Stimulated activated CD8-positive, alpha-beta memory T cell treated with anti-CD3 and anti-CD28 coated beads, Interleukin-7, amount 100 ng/mL, for 48 hours (primary cell): ENCODE data around the gene UBL4B.
"Not testable (repeated sequence)": the region's sequence is repeated elsewhere in the genome, so short reads cannot be mapped to it uniquely, and the experiment has no call there.

ENCODE experiments used
- DNase-seq, 2 donors: peaks; one replicate each; pipeline ENCODE4 v3.0.0-alpha.2; 2020; ENCODE audit warnings: low read depth in 1 of 2; ENCODE audit errors: extremely low read depth in 1 of 2

The UBL4B gene, protein sequence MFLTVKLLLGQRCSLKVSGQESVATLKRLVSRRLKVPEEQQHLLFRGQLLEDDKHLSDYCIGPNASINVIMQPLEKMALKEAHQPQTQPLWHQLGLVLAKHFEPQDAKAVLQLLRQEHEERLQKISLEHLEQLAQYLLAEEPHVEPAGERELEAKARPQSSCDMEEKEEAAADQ

GRCh38 chr1:110112143-110112542 lies at the start of gene UBL4B:
Gene UBL4B (plus strand): TSS chr1:110112443. CDS start chr1:110112535, 92 bp downstream.
- DNase-seq: no peak

GRCh38 chr1:110062612-110063011 lies 49.6 kb upstream of the UBL4B start:
- DNase-seq: no peak

- DNase-seq: no peak
Measured at GRCh38 chr1:110063781-110064180, 48.5 kb upstream of the UBL4B start.

- DNase-seq: no peak
Measured at GRCh38 chr1:110064576-110065337, 47.5 kb upstream of the UBL4B start.

DNA sequence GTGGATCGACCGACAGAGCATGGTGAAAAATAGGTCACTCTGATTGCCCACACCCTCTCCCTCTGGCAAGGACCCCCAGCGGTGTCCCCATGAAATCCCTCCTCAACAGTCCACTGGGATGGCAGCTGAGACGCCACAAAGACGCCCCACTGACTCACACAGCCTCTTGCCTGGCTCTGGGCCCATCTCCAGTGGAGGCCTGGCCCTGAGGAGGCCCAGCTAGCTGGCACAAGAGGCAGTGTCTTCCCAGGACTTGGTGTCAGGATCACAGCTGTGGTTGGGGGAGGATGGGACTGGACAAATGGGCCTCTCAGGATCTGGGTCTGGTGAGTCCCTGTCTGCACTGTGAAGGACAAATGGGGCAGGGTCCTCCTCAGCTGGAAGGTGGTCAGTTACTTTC lies 46.4 kb upstream of the UBL4B start:
- DNase-seq: no peak

- no peak for DNase-seq
Measured at GRCh38 chr1:110067479-110067892, 44.8 kb upstream of the UBL4B start.

DNA sequence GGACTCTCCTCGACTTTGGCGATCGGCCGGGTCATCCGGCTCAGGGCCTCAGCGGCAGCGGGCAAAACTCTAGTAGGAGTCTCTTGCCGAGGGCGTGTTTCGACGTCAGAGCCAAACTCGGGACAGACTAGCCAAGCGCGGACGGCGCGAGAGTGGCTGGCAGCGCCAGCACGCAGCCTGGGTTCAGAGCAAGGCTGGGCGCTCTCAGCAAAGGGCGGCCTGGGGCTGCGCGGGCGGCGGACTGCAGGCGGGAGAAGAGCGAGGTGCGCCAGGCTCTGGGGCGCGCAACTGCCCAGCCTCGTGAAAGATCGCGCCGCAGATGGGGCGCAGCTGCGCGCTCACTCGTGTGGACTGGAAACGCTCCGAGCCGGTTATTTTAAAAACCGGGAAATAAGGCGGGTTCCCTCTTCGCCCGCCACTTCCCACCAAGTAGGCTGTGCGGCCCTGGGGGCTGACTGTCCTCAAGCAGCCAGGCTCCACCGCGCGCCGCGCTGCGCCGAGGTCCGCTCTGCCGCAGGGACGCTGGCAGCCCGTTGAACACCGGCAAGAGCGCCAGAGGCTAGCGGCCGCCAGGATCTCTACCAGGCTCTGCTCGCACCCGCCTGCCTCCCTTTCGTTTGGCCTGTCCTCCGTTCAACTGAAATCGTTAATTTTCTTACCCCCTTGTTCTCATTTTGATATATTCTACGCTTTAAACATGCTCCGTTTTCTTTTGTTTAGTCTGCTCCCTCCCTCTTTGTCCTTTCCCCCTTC lies 44.2 kb upstream of the UBL4B start:
- no peak for DNase-seq

- DNase-seq: no peak
Measured at GRCh38 chr1:110068646-110069403, 43.4 kb upstream of the UBL4B start.

DNA sequence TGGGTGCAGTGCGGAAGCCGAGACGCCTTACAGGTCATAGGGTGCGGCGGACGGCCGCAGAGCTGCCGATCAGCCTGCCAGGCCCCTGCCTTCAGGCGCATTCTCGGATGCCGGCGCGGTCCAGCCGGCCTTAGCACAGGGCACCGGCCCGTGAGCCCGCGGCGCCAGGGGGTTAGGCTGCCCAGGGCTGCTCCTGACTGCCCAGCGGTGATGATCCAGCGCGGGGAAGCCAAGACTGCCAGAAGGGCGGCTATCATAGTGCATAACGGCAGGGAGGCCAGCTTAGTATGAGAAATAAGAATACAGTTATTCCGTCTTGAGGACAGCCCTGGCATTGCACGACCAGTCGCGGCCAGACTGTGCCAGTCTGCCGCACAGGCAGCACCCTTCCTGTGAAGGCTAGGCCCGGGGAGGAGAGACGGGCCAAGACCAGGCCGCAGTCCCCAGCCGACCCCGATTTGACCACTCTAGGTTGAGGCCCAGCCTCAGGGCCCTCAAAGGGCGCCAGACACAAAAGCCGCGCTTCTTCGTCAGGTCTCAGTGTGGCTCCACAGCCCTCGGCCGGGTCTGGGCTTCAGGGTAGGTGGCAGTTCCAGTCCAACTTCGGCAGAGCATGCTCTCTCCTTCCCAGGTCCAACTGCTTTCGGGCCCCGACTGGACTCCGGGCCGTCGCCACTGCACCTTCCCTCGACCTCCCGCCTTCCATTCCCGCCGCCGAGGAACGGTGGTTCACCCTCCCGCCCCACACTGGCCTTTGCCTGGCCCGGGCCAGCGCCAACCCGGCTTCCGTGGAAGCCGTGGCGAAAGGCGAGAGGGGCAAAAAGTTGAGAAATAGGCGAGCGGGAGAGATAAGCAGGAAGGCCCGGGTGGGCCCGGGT lies 42.6 kb upstream of the UBL4B start:
- DNase-seq: no peak

DNA sequence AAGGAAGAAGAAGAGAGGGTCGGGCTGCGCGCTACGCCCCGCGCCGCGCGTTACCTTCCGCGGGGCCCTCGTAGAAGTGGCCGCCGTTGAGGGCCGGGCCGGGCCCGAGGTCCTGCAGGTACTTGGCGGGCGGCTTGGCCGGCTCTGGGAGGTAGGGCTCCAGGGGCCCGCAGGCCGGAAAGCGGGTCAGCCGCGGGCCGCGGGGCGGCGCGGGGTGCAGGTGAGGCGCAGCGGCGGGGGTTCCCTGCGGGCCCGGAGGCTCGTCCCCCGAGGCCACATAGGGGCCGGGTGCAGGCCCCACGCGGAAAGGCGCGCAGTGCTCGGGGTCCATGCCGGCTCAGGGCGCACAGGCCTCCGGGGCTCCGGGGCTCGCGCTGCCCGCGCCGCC lies 42.0 kb upstream of the UBL4B start:
- DNase-seq: no peak

GRCh38 chr1:110070671-110071242 lies 41.5 kb upstream of the UBL4B start, which contains the start of gene ALX3:
Gene ALX3 (minus strand): TSS chr1:110070672. CDS start chr1:110070612, 60 bp downstream.
- no peak for DNase-seq

DNA sequence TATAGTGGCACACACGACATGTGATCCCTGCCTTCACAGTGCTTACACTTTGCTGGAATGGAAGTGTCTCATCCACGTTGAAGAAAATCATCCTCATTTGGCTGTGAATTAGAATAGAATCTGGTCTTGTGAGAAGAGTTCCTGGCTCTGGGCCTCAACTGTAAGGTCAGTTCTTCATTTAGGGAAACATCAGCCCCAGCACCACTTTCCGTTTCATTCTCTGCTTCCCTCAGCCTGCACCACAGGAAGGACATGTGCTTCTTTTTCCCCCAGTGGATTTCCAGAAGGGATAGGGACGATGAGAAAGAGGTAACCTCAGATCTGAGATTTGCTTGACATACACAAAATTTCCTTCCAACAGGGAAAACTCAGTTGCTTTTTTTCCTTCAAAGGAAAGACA lies 38.1 kb upstream of the UBL4B start:
- DNase-seq: no peak

DNA sequence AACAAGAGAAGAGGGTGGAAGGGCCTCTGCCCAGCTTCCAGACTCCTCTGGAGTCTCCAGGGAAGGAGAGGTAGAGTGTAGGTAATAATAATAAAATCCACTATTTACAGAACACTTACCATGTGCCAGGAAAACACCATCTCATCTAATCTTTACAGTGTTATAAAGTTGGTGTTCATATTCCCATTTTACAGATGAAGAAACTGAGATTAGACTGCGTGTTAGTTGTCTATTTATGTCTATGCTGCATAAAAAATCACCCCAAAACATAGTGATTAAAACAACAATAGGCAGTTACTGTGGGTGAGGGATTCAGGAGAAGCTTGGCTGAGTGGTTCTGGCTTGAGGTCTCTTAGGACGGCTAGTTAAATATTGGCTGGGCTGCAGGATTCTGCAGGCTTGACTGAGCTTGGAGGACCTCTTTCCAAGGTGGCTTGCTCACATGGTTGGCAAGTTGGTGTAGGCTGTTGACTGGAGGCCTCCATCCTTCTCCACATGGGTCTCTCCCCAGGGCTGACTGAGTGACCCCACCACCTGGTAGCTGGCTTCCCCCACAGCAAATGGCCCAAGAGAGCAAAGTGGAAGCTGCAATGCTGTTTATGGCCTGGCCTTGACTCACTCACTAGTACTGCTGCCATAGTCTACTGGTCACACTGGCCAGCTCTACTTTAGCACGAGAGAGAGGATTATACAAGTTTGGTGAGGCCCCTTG lies 35.3 kb upstream of the UBL4B start:
- no peak for DNase-seq

DNA sequence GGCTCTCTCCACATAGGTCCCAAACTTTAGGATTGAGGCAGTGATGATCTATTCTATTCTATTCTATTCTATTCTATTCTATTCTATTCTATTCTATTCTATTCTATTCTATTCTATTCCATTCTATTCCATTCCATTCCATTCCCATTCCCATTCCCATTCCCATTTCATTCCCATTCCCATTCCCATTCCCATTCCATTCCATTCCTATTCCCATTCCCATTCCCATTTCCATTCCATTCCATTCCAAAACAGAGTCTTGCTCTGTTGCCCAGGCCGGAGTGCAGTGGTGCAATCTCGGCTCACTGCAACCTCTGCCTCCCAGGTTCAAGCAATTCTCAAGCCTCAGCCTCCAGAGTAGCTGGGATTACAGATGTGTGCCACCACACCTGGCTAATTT lies 32.2 kb upstream of the UBL4B start:
- DNase-seq: not testable (repeated sequence)

DNA sequence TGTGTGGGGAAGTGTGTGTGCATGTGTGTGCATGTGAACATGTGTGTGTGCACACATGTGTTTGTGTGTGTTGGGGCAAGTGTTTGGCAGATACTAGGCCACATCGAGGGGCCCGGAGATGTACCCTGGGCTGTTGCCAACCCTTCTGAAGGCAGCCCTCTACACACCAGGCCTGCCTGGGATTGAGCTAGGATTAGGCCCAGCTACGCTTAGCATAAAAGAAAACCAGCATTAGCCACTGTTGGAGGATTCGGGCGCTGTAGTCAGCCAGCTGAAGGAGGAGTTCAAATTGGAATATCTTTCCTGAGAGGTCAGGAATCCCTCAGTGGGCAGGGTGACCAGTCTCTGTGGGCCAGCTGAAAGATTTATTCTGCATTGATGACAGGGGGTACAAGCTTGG lies 31.2 kb upstream of the UBL4B start:
- no peak for DNase-seq

- no peak for DNase-seq
Measured at GRCh38 chr1:110082477-110082876, 29.8 kb upstream of the UBL4B start.

DNA sequence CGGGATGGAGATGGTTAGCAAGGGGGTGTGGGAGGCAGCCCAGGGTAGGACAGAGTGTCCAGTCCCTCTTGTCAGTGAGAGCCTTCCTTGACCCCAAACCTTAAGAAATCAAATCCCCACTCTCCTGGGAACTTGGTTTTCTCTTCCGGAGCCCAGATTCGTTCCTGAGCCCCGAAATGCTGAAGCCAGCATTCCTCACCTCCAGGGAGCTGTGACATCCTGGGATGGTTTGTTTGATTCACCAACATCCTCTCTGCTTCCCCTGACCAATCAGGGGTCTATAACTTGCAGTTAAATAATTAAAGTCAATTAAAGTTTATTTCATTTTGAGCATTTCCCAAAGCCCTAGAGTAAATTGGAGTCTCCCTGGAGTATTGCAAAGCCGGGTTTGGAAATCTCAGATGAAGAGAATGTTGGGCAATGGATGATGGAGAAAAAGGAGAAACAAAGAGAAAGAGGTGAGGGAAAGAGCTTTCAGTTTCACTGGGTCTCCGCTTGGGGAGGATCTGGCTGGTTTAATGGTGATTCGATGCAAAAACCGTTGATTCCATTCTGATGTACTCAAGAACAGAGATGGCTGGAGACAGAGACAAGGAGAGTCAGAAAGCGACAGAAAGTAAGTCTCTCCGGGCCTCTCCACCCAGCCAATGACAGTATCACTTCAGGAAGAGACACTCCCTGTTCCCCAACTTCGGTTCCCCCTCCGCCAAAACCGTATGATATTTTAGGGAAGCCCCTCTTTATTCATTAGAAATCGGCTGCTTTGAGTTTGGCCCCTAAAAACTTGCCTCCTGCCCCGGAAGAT lies 29.0 kb upstream of the UBL4B start:
- DNase-seq: no peak

DNA sequence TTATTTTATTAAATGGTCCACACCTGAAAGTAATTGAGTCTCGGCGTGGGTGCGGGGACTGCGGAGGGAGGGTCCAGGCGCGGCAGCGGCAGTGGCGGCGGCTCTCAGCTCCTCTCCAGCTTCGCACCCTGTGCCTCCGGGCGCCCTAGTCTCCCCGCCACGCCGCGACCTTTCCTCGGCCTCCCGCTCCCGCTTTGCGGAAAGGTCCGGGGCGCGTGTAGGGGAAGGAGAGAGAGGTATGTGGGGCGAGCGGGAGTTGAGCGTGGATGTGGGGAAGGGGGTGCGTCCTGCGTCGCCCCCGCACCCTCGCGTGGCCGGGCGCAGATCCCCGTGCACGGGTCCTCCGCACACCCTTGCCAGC lies 28.4 kb upstream of the UBL4B start:
- DNase-seq: no peak
